NCI-H82 (cell line): ENCODE results near the gene DNAH10.

Source experiments
- DNase-seq: peaks from one replicate; lab custom pipeline; 2025; lab: John Stamatoyannopoulos, UW

The DNAH10 gene

GRCh38 chr12:123948796-123949769 is 187.0 kb downstream of the DNAH10 start:
- DNase-seq, result peak; percentile 62

DNA sequence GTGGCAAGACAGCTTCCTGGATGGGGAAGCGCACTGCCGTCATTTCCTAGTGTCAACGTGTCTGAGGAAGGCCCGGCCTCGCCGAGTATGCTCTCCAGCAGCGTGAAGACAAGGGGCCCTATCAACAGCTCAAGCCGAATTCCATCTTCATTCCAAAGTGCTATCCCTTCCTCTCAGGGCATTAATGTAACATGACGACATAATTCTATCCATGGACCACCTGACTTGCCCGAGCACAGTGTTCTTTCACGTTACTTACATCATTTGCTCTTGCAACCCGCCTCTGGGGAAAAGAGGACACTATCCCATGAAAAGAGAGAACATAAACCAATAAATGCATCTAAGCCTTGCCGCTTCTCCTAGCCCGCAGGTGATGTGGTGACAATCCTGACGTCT is 187.7 kb downstream of the DNAH10 start:
- DNase-seq, result no peak

DNA sequence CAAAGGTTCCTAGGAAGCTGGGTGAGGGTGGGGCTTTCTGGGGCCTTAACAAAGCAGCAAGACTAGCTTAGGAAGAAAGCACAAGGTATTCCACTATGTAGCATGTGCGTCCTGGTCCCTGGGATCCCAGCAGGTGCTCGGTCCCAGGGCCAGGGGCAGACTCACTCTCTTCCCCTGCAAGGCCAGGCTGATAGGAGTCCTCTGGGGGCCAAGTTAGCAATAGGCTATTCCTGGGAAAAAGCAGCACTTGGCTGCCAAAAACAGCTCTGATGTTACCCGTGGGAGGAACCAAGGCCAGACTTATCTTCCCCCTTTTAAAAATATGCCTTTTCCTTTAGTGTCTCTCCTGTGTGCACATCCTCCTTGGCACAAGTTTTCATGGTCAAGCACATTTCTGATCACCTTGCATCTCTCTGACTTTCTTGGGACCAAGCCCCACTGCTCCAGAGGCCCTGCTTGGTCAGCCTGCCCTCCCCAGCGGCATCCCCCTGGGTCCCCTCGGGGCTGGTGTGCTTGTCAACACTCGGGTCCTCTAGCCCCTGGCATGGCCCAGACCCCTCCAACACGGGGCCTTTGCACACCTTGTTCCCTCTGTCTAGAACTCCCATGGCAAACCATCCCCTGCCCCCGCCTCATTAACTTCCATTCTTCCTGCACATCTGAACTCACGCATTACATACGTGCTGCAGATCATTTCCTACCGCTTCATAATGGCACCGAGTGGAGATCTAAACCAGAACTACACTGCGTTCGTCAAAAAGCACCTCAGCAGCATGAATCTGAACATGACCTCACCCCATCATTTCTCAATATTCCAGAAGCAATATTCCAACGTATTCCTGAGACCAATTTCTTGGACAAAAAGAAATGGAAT is 188.6 kb downstream of the DNAH10 start:
- DNase-seq, result no peak

- DNase-seq, result no peak
Measured at GRCh38 chr12:123951467-123951866, 189.4 kb downstream of the DNAH10 start.

- DNase-seq, result no peak
Measured at GRCh38 chr12:123952037-123952436, 189.9 kb downstream of the DNAH10 start.

DNA sequence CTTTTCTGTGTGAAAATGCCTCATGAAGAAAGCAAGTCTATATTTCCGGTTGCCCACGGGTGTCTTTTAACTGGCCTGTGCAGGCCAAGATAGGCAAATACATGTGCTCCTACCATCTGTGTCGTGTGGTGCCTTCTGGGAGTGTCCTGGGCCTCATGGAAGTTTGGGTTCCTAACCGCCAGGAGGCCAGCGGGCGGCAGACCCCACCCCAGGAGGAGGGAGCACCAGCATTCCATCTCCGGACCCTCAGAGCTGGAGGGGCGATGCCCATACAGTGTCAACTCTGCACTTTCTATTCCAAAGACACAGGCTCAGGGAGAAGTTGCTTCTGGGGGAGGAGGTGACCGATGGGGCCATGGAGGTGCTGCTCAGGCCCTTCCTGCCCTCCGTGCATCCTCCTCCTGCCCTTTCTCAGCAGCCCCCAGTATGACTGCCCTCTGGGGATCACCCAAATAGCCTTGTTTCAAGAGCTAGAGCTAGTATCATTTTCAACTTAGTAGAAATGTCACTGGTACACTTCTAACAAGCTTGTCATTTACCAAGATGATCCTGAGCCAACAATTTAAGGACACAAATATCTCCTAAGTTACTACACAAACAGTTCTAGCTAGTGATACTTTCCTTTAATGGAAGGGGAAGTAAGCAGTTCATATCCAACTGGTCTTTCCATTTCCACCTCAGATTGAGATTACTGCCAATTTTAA is 192.7 kb downstream of the DNAH10 start:
- no peak for DNase-seq

DNA sequence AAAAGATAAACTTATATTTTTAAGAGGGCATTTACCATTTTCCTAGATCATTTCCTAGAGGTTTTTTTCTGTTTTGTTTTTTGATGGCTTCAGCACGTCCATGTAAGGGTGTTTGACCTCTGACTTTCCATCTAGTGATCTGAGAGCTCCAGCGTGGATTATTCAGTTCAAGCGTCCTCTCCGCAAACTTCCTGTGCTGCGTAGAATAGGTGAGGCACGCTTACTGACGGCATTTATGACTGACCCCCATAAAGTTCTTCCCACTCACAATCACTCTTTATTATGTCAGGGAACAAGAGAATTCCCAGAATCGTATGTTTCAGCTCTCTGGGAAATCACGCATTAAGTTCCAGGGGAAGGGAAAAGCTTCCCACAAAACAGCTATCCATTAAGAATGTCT is 194.1 kb downstream of the DNAH10 start:
- no peak for DNase-seq

DNA sequence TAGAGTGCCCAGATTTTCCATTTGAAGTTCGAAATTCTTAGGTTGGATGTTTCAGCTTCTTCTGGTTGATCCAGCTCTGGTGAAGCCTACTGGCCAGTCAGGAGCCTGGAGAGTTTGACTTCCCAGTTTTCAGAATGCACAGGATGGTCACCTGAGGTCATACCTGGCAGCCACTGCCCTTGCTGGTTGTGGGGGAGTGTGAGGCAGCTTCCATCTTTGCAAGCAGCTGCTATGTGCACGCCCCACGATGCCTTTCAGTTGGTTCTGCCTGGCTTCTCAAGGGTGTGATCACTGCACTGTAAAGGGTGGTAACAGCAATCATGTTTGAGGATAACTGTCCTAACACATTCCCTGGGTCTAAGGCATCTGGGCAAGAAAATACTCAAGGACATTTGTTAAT is 195.1 kb downstream of the DNAH10 start:
- DNase-seq, result no peak

- no peak for DNase-seq
Measured at GRCh38 chr12:123958462-123958861, 196.4 kb downstream of the DNAH10 start.

GRCh38 chr12:123958876-123959275 is 196.8 kb downstream of the DNAH10 start:
- DNase-seq, result peak; percentile 22

GRCh38 chr12:123960029-123960735 is 198.1 kb downstream of the DNAH10 start:
- no peak for DNase-seq

GRCh38 chr12:123960856-123961255 is 198.8 kb downstream of the DNAH10 start:
- no peak for DNase-seq

- DNase-seq, result no peak
Measured at GRCh38 chr12:123961585-123962345, 199.7 kb downstream of the DNAH10 start.

DNA sequence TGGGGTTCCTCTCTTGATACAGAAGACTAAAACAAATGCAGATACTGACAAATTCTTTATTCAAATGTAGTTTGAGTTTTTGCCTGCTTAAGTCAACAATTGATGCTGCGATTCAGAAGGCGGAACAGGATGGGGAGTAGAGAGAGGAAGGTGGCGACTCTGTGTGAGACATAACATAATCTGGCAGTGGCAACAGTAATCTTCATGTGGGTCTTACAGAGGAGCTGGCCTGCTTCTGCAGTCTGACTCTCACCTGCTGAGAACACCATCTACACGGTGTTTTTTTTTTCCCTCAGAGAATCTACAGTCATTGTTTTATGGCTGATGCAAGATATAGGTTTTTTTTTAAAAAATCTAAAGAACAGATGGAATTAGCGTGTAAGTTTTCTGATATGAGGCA is 200.4 kb downstream of the DNAH10 start:
- DNase-seq, result no peak

DNA sequence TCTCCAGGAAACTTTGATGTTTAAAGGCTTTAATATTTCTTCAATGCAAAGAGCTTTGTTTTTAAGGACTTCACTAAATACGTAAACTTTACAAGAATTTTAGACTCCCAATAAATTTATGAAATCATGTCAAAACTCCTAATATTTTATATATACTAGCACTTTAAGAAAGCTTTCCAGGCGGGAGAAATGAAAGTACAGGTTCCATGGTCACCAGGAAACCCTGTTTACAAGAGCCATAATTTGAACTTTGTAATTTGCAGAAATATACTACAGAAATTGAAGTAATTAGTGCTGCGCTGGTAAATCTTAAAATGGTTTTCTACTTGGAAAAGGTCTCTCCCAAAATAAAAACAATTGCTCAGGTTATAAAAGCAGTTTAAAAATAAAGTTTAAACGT is 201.7 kb downstream of the DNAH10 start:
- DNase-seq, result no peak

- DNase-seq, result no peak
Measured at GRCh38 chr12:123965382-123965781, 203.3 kb downstream of the DNAH10 start.

DNA sequence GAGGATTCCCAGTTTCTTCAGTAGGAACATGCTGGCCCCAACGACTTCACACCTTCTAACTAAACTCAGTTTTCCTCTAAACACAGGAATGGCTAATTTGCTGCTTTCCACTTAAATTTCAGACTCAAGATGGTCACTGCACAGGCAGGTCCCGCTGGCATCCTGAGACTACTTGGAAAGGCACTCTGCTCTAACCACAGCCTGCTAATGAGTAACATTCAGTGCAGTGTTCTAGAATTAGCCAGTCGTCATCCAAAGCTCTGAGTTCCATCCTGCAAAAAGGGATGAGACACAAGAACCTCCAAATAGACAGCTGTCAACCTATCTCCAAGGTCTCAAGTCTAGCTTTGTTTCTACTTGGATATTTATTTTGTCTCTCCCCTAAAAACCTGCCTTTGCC is 204.5 kb downstream of the DNAH10 start:
- DNase-seq, result no peak

- no peak for DNase-seq
Measured at GRCh38 chr12:123967121-123967586, 205.1 kb downstream of the DNAH10 start.

DNA sequence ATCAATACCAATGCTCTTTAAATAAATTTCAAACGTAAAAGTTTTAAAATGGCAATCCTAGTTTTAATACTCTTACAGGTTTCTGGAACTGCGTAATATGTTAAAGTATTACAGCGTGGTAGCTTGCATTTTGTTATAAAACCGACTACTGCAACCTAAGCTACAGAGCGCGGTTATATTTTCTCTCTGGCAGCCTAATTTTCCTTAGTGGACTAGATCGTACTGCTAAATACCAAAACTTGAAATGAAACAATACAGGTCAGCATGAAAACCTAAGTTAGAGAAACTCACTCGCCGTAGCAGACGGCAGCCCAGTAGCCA is 209.3 kb downstream of the DNAH10 start:
- DNase-seq, result no peak

DNA sequence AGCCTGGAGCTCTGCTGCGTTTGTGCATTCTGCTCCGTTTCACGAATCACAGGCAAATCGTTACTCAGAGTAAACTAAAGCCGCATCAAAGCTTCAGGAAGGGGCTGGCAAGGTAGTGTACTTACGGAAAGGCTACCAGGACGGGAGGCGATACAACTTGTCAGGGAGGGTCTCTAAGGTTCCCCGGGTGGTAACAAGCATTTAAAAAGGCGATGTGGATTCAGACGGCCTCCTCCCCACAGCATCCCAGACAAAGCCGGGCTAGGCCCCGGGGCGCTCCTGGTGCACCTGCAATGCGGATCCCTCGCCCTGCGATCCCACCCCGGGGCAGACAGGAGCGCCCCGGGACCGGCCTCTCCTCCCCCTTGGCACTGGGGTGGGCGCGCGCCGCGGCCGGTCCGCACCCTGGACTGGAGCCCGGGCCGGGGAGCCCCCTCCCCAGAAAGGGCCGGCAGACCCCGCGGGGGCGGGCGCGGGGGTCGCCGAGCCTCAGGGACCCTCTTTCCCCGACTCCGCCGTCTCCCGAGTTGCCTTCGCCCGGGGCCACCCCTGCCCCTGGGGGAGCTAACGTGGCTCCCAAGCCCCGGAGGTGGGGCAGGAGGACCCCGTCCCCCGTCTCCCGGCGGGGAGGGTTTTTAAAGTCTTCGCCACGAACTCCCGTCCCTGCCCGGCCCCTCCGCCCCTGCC is 209.8 kb downstream of the DNAH10 start:
- peak; percentile 70 for DNase-seq
